ENCODE data around the gene ANAPC15. TPM values are rescaled to one million over a fixed set of nuclear protein-coding genes. Genes with fewer than 3 reads are reported as not detected.

ANAPC15 gene
- polyA plus RNA-seq, 3 donors: 92.6 to 112 (median 94.8) TPM

DNA sequence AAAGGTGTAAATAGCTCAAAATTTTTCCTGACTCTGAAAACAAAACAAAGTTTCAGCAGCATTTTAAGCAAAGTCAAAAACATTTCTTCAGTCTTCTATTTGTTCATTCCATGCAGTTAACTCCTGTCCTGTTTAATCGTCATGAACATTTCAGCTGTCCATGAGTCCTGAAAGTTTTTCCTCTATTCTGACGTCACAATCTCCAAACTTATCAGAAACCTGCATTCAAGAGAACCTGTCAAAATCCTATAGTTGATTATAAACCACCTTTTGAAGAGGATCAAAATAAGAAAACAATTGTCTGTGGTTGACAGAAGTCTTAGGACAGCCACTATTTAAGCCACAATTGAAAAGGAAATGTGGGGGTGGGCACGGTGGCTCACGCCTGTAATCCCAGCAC, 38.4 kb upstream of the ANAPC15 start:
- no peak for DNase-seq
- H3K4me3 ChIP-seq (replicated peaks in 1 of 3; ENCODE audit: low read depth in 2 of 3, low read length in 3 of 3): no peak overlapping the region
- Mint-ChIP-seq H3K27ac (no peak overlapping the region), H3K4me1 (peaks cover 2% of the 10 kb centered on the region), H3K36me3 (no peaks in the 10 kb centered on the region), H3K27me3 (ENCODE audit: low read depth in 3 of 3) (peaks cover 3 to 6% (median 5%) of the 10 kb centered on the region in 3 donors), H3K9me3 (peaks cover 0 to 2% (median 0%) of the 10 kb centered on the region in 7 donors), H3K4me3 (no peak overlapping the region)
- H3K4me1 ChIP-seq (ENCODE audit: control insufficient read depth in 1 of 2, insufficient read depth in 2 of 2, low read length in 2 of 2): no peaks in the 10 kb centered on the region
- no peak overlapping the region for H3K27ac ChIP-seq (ENCODE audit: low read depth in 1 of 2, low read length in 2 of 2)
- 100% methylated on average over 1 of the region's 4 CpGs for WGBS (ENCODE audit: insufficient coverage)
- H2AFZ ChIP-seq (ENCODE audit: insufficient read depth, low read depth, low read length, poor library complexity, severe bottlenecking): no peak overlapping the region
- H3K36me3 ChIP-seq (replicated peaks in 1 of 2; ENCODE audit: control insufficient read depth in 1 of 2, insufficient read depth in 2 of 2, low read length in 2 of 2): no peaks in the 10 kb centered on the region
- TF ChIP-seq, protein P1, sequence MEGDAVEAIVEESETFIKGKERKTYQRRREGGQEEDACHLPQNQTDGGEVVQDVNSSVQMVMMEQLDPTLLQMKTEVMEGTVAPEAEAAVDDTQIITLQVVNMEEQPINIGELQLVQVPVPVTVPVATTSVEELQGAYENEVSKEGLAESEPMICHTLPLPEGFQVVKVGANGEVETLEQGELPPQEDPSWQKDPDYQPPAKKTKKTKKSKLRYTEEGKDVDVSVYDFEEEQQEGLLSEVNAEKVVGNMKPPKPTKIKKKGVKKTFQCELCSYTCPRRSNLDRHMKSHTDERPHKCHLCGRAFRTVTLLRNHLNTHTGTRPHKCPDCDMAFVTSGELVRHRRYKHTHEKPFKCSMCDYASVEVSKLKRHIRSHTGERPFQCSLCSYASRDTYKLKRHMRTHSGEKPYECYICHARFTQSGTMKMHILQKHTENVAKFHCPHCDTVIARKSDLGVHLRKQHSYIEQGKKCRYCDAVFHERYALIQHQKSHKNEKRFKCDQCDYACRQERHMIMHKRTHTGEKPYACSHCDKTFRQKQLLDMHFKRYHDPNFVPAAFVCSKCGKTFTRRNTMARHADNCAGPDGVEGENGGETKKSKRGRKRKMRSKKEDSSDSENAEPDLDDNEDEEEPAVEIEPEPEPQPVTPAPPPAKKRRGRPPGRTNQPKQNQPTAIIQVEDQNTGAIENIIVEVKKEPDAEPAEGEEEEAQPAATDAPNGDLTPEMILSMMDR (IDR thresholded peaks at IDR 0.05): no peak
- H3K4me2 ChIP-seq (replicated peaks; ENCODE audit: extremely low read depth, low read length, poor library complexity, severe bottlenecking): no peak overlapping the region
- no peaks in the 10 kb centered on the region for H3K27me3 ChIP-seq (ENCODE audit: control insufficient read depth in 2 of 2, insufficient read depth in 2 of 2, low read length in 2 of 2)
- H3K9me3 ChIP-seq (replicated peaks in 1 of 2; ENCODE audit: control insufficient read depth in 1 of 2, insufficient read depth in 1 of 2, low read length in 2 of 2): no peaks in the 10 kb centered on the region
- H4K20me1 ChIP-seq (ENCODE audit: insufficient read depth, low read length): no peaks in the 10 kb centered on the region
- intact Hi-C loops (cut with micrococcal nuclease): no loop called here
- no peak overlapping the region for H3K9ac ChIP-seq (ENCODE audit: insufficient read depth, low read length, poor library complexity, severe bottlenecking)
- H3K79me2 ChIP-seq (ENCODE audit: insufficient read depth, low read length): no peaks in the 10 kb centered on the region

DNA sequence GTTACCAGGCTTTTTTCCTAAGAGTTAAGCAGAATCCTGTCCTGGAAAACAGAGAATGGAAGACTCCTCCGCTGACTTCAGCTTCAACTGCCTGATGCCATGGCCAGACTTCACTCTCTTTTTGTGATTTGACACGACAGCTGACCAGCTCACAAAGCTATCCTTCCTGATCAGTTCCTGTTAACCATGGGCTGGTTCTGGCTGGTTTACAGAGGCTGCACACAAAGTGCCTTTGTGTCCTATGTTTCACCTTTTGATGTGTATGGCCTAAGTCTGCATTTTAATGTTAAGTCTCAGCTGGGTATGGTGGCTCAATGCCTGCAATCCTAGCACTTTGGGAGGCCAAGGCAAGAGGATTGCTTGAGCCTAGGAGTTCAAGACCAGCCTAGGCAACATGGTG, 34.1 kb upstream of the ANAPC15 start:
- Mint-ChIP-seq H3K27ac (peak overlapping the region in 1 of 7 donors; percentile 63), H3K4me3 (no peak overlapping the region), H3K36me3 (peaks cover 6 to 7% of the 10 kb centered on the region in 2 donors), H3K4me1 (peaks cover 18% of the 10 kb centered on the region), H3K27me3 (ENCODE audit: low read depth in 3 of 3) (peaks cover 1 to 5% (median 3%) of the 10 kb centered on the region in 3 donors), H3K9me3 (no peaks in the 10 kb centered on the region)
- no peak overlapping the region for H3K4me2 ChIP-seq (replicated peaks; ENCODE audit: extremely low read depth, low read length, poor library complexity, severe bottlenecking)
- H3K27me3 ChIP-seq (ENCODE audit: control insufficient read depth in 2 of 2, insufficient read depth in 2 of 2, low read length in 2 of 2): no peaks in the 10 kb centered on the region
- DNase-seq: no peak
- intact Hi-C loops (cut with micrococcal nuclease): no loop called here
- no peaks in the 10 kb centered on the region for H4K20me1 ChIP-seq (ENCODE audit: insufficient read depth, low read length)
- H3K4me1 ChIP-seq (ENCODE audit: control insufficient read depth in 1 of 2, insufficient read depth in 2 of 2, low read length in 2 of 2): peaks cover 15 to 21% of the 10 kb centered on the region in 2 donors
- WGBS (ENCODE audit: insufficient coverage): 50% methylated on average over 2 of the region's 2 CpGs
- H2AFZ ChIP-seq (ENCODE audit: insufficient read depth, low read depth, low read length, poor library complexity, severe bottlenecking): no peak overlapping the region
- H3K4me3 ChIP-seq (replicated peaks in 1 of 3; ENCODE audit: low read depth in 2 of 3, low read length in 3 of 3): no peak overlapping the region
- peaks cover 2 to 5% of the 10 kb centered on the region in 2 donors for H3K36me3 ChIP-seq (replicated peaks in 1 of 2; ENCODE audit: control insufficient read depth in 1 of 2, insufficient read depth in 2 of 2, low read length in 2 of 2)
- no peaks in the 10 kb centered on the region for H3K9me3 ChIP-seq (replicated peaks in 1 of 2; ENCODE audit: control insufficient read depth in 1 of 2, insufficient read depth in 1 of 2, low read length in 2 of 2)
- no peaks in the 10 kb centered on the region for H3K79me2 ChIP-seq (ENCODE audit: insufficient read depth, low read length)
- H3K9ac ChIP-seq (ENCODE audit: insufficient read depth, low read length, poor library complexity, severe bottlenecking): no peak overlapping the region
- TF ChIP-seq, protein P1 (IDR thresholded peaks at IDR 0.05): no peak
- no peak overlapping the region for H3K27ac ChIP-seq (ENCODE audit: low read depth in 1 of 2, low read length in 2 of 2)
